Neural progenitor cell (in vitro differentiated cells): ENCODE measurements around the gene SYT6. TPM values are rescaled to one million over a fixed set of nuclear protein-coding genes. Genes with fewer than 3 reads are reported as not detected.

ENCODE experiments used
- DNase-seq: peaks from one replicate; pipeline ENCODE4 v3.0.0-alpha.2; 2016; ENCODE audit warnings: low spot score
- H2AFZ ChIP-seq: fragments of 200-600 bp; sonication (generic); replicated peaks from 2 replicates; pipeline ENCODE4 v1.6.1; 2016; ENCODE audit warnings: antibody characterized with exemption
- H3F3A ChIP-seq: fragments of 200-600 bp; sonication (generic); 2 replicates; pipeline ENCODE4 v1.6.1; 2016; ENCODE audit warnings: antibody characterized with exemption, low read depth
- H3K27ac ChIP-seq: fragments of 200-600 bp; sonication (generic); 2 replicates; pipeline ENCODE4 v1.5.1; 2016; ENCODE audit warnings: mild to moderate bottlenecking
- H3K27me3 ChIP-seq: fragments of 200-600 bp; sonication (generic); 2 replicates; pipeline ENCODE4 v1.6.1; 2016; ENCODE audit warnings: mild to moderate bottlenecking, moderate library complexity
- H3K36me3 ChIP-seq: fragments of 200-600 bp; sonication (generic); 2 replicates; pipeline ENCODE4 v1.5.1; 2016
- H3K4me1 ChIP-seq: fragments of 200-600 bp; sonication (generic); 2 replicates; pipeline ENCODE4 v1.6.1; 2016; ENCODE audit warnings: mixed run types
- H3K4me2 ChIP-seq: fragments of 200-600 bp; sonication (generic); 2 replicates; pipeline ENCODE4 v1.6.1; 2016
- H3K4me3 ChIP-seq: fragments of 200-600 bp; sonication (generic); 2 replicates; pipeline ENCODE4 v1.5.1; 2016
- H3K79me2 ChIP-seq: fragments of 200-600 bp; sonication (generic); 2 replicates; pipeline ENCODE4 v1.6.1; 2016; ENCODE audit warnings: low read depth
- H3K9ac ChIP-seq: fragments of 200-600 bp; sonication (generic); 2 replicates; pipeline ENCODE4 v1.6.1; 2016
- H3K9me3 ChIP-seq: fragments of 200-600 bp; sonication (generic); 2 replicates; pipeline ENCODE4 v1.5.1; 2016; ENCODE audit warnings: low read depth
- H4K20me1 ChIP-seq: fragments of 200-600 bp; sonication (generic); 2 replicates; pipeline ENCODE4 v1.6.1; 2016; ENCODE audit warnings: low read depth
- H3K27ac Mint-ChIP-seq: 3 replicates; pipeline ENCODE4 v1.8.0; 2021; ENCODE audit warnings: mixed read lengths
- H3K27me3 Mint-ChIP-seq: 2 replicates; pipeline ENCODE4 v1.8.0; 2022; ENCODE audit warnings: low read depth, mild to moderate bottlenecking, inconsistent platforms, moderate library complexity, mixed read lengths; ENCODE audit not compliant: insufficient read depth
- H3K36me3 Mint-ChIP-seq: 3 replicates; pipeline ENCODE4 v1.8.0; 2021; ENCODE audit warnings: mixed read lengths
- H3K4me1 Mint-ChIP-seq: 3 replicates; pipeline ENCODE4 v1.8.0; 2021; ENCODE audit warnings: mixed read lengths
- H3K4me3 Mint-ChIP-seq: 3 replicates; pipeline ENCODE4 v1.8.0; 2021; ENCODE audit warnings: mild to moderate bottlenecking, moderate library complexity, mixed read lengths
- H3K9me3 Mint-ChIP-seq: 3 replicates; pipeline ENCODE4 v1.8.0; 2020; ENCODE audit warnings: mixed read lengths
- CTCF ChIP-seq: fragments of 200-600 bp; sonication (generic); IDR thresholded peaks from 2 replicates; pipeline ENCODE4 v1.5.1; 2017; ENCODE audit warnings: antibody characterized with exemption, mild to moderate bottlenecking
- EZH2 ChIP-seq: fragments of 200-600 bp; sonication (generic); IDR thresholded peaks from 2 replicates; pipeline ENCODE4 v1.6.1; 2017; ENCODE audit warnings: antibody characterized with exemption, mild to moderate bottlenecking, moderate library complexity
- EZH2phosphoT487 ChIP-seq: fragments of 200-600 bp; sonication (generic); IDR thresholded peaks from 2 replicates; pipeline ENCODE4 v1.6.1; 2017; ENCODE audit warnings: antibody characterized with exemption
- total RNA-seq: library from RNA; depleted of rRNA; stranded (reverse); fragments of >200 nt; gene quantifications from 2 replicates; pipeline ENCODE4 v1.2.3, GENCODE V29; 2015; ENCODE audit warnings: low replicate concordance

Gene SYT6
- total RNA-seq, 1 donor from 2014 or later = 8.1 TPM

- Histone ChIP-seq H3K4me3 (no peak overlapping the region), H3K27ac (no peak overlapping the region), H3K27me3 (no peaks in the 10 kb centered on the region), H3K9me3 (no peaks in the 10 kb centered on the region), H3F3A (peaks cover 22% of the 10 kb centered on the region), H3K36me3 (no peaks in the 10 kb centered on the region), H3K79me2 (no peaks in the 10 kb centered on the region), H3K4me2 (peak overlapping the region; percentile 15), H3K9ac (no peak overlapping the region), H4K20me1 (no peaks in the 10 kb centered on the region), H2AFZ (no peak overlapping the region), H3K4me1 (peaks cover 47% of the 10 kb centered on the region)
- Mint-ChIP-seq H3K4me1 (peaks cover 2% of the 10 kb centered on the region), H3K27me3 (peaks cover 2% of the 10 kb centered on the region), H3K9me3 (peaks cover 2% of the 10 kb centered on the region), H3K36me3 (peaks cover 2% of the 10 kb centered on the region), H3K4me3 (no peak overlapping the region), H3K27ac (no peak overlapping the region)
- TF ChIP-seq EZH2 = no peak
- no peak for TF ChIP-seq EZH2phosphoT487
- TF ChIP-seq CTCF = no peak
- no peak for DNase-seq
Observed at GRCh38 chr1:114040273-114041015, 113.2 kb downstream of the SYT6 start.

Other genes with a start within 250 kb of the SYT6 start
- 13.1 and 27.7 TPM in 2 replicates for gene AP4B1, start 249.1 kb downstream of the SYT6 start, total RNA-seq
- gene DCLRE1B, start 248.5 kb downstream of the SYT6 start, total RNA-seq = 8.0 and 11.9 TPM in 2 replicates
- gene HIPK1, start 224.5 kb downstream of the SYT6 start, total RNA-seq = 37.1 and 41.3 TPM in 2 replicates
- gene OLFML3, start 174.4 kb downstream of the SYT6 start, total RNA-seq = 13.4 and 19.3 TPM in 2 replicates